Activated CD4-positive, alpha-beta memory T cell treated with anti-CD3 and anti-CD28 coated beads for 36 hours (primary cell): ENCODE results near the gene NT5M. TPM values are rescaled to one million over a fixed set of nuclear protein-coding genes. Genes with fewer than 3 reads are reported as not detected.

Experiments used
- CTCF ChIA-PET: fragments of 350-600 bp; sonication (Branson Sonifier 250); formaldehyde crosslinking; loops from one replicate; lab custom pipeline; 2021; ENCODE audit warnings: antibody characterized with exemption, inconsistent platforms; lab: Charles Lee
- POLR2A ChIA-PET: fragments of 350-600 bp; sonication (Branson Sonifier 250); formaldehyde crosslinking; loops from one replicate; lab custom pipeline; 2021; ENCODE audit warnings: antibody characterized with exemption; lab: Charles Lee
- DNase-seq: peaks from one replicate; pipeline ENCODE4 v3.0.0-alpha.2; 2020
- H3K27ac Mint-ChIP-seq: one replicate; pipeline ENCODE4 v1.8.0; 2021; ENCODE audit warnings: mixed read lengths
- H3K27me3 Mint-ChIP-seq: one replicate; pipeline ENCODE4 v1.8.0; 2021; ENCODE audit warnings: mixed read lengths
- H3K36me3 Mint-ChIP-seq: one replicate; pipeline ENCODE4 v1.8.0; 2021; ENCODE audit warnings: mixed read lengths
- H3K4me1 Mint-ChIP-seq: one replicate; pipeline ENCODE4 v1.8.0; 2021; ENCODE audit warnings: low read depth, mixed read lengths
- H3K4me3 Mint-ChIP-seq: one replicate; pipeline ENCODE4 v1.8.0; 2021; ENCODE audit warnings: mild to moderate bottlenecking, mixed read lengths
- H3K9me3 Mint-ChIP-seq: one replicate; pipeline ENCODE4 v1.8.0; 2021; ENCODE audit warnings: mixed read lengths
- intact Hi-C: fragments of 100-400 bp; cut with micrococcal nuclease; formaldehyde crosslinking; loops from one replicate; pipeline ENCODE4 v1.15.1; 2023
- total RNA-seq, 2 experiments: library from RNA; stranded (reverse); gene quantifications; one replicate each; pipeline ENCODE4 v1.2.3, GENCODE V29; 2021

Gene NT5M
- total RNA-seq, 2 experiments from 2014 or later = 8.5 to 9.3 TPM

- intact Hi-C loops = no loop called here
- DNase-seq = no peak
- H3K4me3 Mint-ChIP-seq = no peak overlapping the region
Measured at GRCh38 chr17:17352836-17353624, 49.9 kb downstream of the NT5M start.

GRCh38 chr17:17353625-17354484 lies 50.7 kb downstream of the NT5M start:
- no peak overlapping the region for H3K27ac Mint-ChIP-seq
- no peaks in the 10 kb centered on the region for H3K36me3 Mint-ChIP-seq
- DNase-seq = no peak
- no peak overlapping the region for H3K4me3 Mint-ChIP-seq
- intact Hi-C loops = no loop called here
- ChIA-PET CTCF (interaction anchor here (0.6 to 6.5 kb wide), 14 partner anchors 21 to 288 kb away, joined by 3 to 110 read pairs (median 7); partner anchors contain the start of genes PEMT and RASD1), POLR2A (interaction anchor here (1.4 kb wide), 1 partner anchor 142 kb away, joined by 4 read pairs; the partner anchor contains the start of gene RASD1)
- H3K4me1 Mint-ChIP-seq = peaks cover 2% of the 10 kb centered on the region
- no peaks in the 10 kb centered on the region for H3K9me3 Mint-ChIP-seq
- no peaks in the 10 kb centered on the region for H3K27me3 Mint-ChIP-seq

More at GRCh38 chr17:17352836-17353624, 49.9 kb downstream of the NT5M start:
- Mint-ChIP-seq H3K9me3 (no peaks in the 10 kb centered on the region), H3K27ac (no peak overlapping the region), H3K36me3 (no peaks in the 10 kb centered on the region), H3K4me1 (peaks cover 2% of the 10 kb centered on the region), H3K27me3 (no peaks in the 10 kb centered on the region)
- CTCF ChIA-PET = interaction anchor here (0.8 to 6.5 kb wide), 5 partner anchors 9 to 289 kb away, joined by 3 to 110 read pairs (median 3); no protein-coding TSS in a partner anchor
- POLR2A ChIA-PET = no interaction called here

GRCh38 chr17:17354560-17355349 lies 51.6 kb downstream of the NT5M start:
- ChIA-PET CTCF (interaction anchor here (0.6 to 6.5 kb wide), 25 partner anchors 9 to 302 kb away, joined by 3 to 110 read pairs (median 4); partner anchors contain the start of genes PEMT and RASD1), POLR2A (interaction anchor here (1.4 kb wide), 1 partner anchor 141 kb away, joined by 4 read pairs; the partner anchor contains the start of gene RASD1)
- H3K36me3 Mint-ChIP-seq = no peaks in the 10 kb centered on the region
- no peaks in the 10 kb centered on the region for H3K27me3 Mint-ChIP-seq
- intact Hi-C loops = loop anchor here (1.0 to 5.0 kb wide), 2 partner anchors 38 to 288 kb away; no protein-coding TSS in a partner anchor
- DNase-seq = peak; percentile 81
- H3K27ac Mint-ChIP-seq = no peak overlapping the region
- H3K9me3 Mint-ChIP-seq = peaks cover 2% of the 10 kb centered on the region
- no peak overlapping the region for H3K4me3 Mint-ChIP-seq
- H3K4me1 Mint-ChIP-seq = peaks cover 2% of the 10 kb centered on the region

- Mint-ChIP-seq H3K27me3 (no peaks in the 10 kb centered on the region), H3K36me3 (no peaks in the 10 kb centered on the region), H3K4me1 (peaks cover 2% of the 10 kb centered on the region), H3K27ac (no peak overlapping the region), H3K4me3 (no peak overlapping the region), H3K9me3 (peaks cover 7% of the 10 kb centered on the region)
- intact Hi-C loops = loop anchor here (1.0 to 5.0 kb wide), 2 partner anchors 37 to 287 kb away; no protein-coding TSS in a partner anchor
- no peak for DNase-seq
- CTCF ChIA-PET = interaction anchor here (0.7 to 6.5 kb wide), 24 partner anchors 8 to 302 kb away, joined by 3 to 110 read pairs (median 4); partner anchors contain the start of genes PEMT and RASD1
- POLR2A ChIA-PET = interaction anchor here (1.4 kb wide), 1 partner anchor 141 kb away, joined by 4 read pairs; the partner anchor contains the start of gene RASD1
Measured at GRCh38 chr17:17355426-17355825, 52.3 kb downstream of the NT5M start.

GRCh38 chr17:17356149-17356930 lies 53.2 kb downstream of the NT5M start:
- intact Hi-C loops = loop anchor here (1.0 to 5.0 kb wide), 3 partner anchors 36 to 141 kb away; no protein-coding TSS in a partner anchor
- ChIA-PET CTCF (interaction anchor here (0.6 to 6.5 kb wide), 11 partner anchors 9 to 286 kb away, joined by 3 to 110 read pairs (median 4); partner anchors contain the start of gene RASD1), POLR2A (no interaction called here)
- H3K9me3 Mint-ChIP-seq = peaks cover 7% of the 10 kb centered on the region
- DNase-seq = peak; percentile 81
- H3K4me1 Mint-ChIP-seq = peaks cover 2% of the 10 kb centered on the region
- H3K27me3 Mint-ChIP-seq = no peaks in the 10 kb centered on the region
- no peak overlapping the region for H3K27ac Mint-ChIP-seq
- H3K36me3 Mint-ChIP-seq = no peaks in the 10 kb centered on the region
- no peak overlapping the region for H3K4me3 Mint-ChIP-seq

- H3K4me1 Mint-ChIP-seq = peaks cover 2% of the 10 kb centered on the region
- DNase-seq = no peak
- no peaks in the 10 kb centered on the region for H3K36me3 Mint-ChIP-seq
- no peak overlapping the region for H3K27ac Mint-ChIP-seq
- CTCF ChIA-PET = interaction anchor here (0.6 to 6.5 kb wide), 8 partner anchors 14 to 285 kb away, joined by 3 to 110 read pairs (median 3); partner anchors contain the start of gene RASD1
- H3K9me3 Mint-ChIP-seq = peaks cover 7% of the 10 kb centered on the region
- H3K4me3 Mint-ChIP-seq = no peak overlapping the region
- POLR2A ChIA-PET = no interaction called here
- H3K27me3 Mint-ChIP-seq = no peaks in the 10 kb centered on the region
- intact Hi-C loops = loop anchor here (1.0 to 5.0 kb wide), 3 partner anchors 35 to 140 kb away; no protein-coding TSS in a partner anchor
Measured at GRCh38 chr17:17356931-17357270, 53.7 kb downstream of the NT5M start.

- H3K36me3 Mint-ChIP-seq = no peaks in the 10 kb centered on the region
Measured at GRCh38 chr17:17358060-17358751, 55.0 kb downstream of the NT5M start.

GRCh38 chr17:17358866-17359265 lies 55.7 kb downstream of the NT5M start:
- H3K27ac Mint-ChIP-seq = no peak overlapping the region
- H3K36me3 Mint-ChIP-seq = no peaks in the 10 kb centered on the region
- no peak for DNase-seq
- ChIA-PET POLR2A (no interaction called here), CTCF (interaction anchor here (1.3 to 1.4 kb wide), 2 partner anchors 210 to 255 kb away, joined by 3 read pairs; no protein-coding TSS in a partner anchor)
- peaks cover 2% of the 10 kb centered on the region for H3K4me1 Mint-ChIP-seq
- H3K27me3 Mint-ChIP-seq = peaks cover 3% of the 10 kb centered on the region
- intact Hi-C loops = loop anchor here (5.0 kb wide), 1 partner anchor 33 kb away; no protein-coding TSS in a partner anchor
- peaks cover 7% of the 10 kb centered on the region for H3K9me3 Mint-ChIP-seq
- H3K4me3 Mint-ChIP-seq = no peak overlapping the region

More at GRCh38 chr17:17358060-17358751, 55.0 kb downstream of the NT5M start:
- intact Hi-C loops = loop anchor here (5.0 kb wide), 1 partner anchor 34 kb away; no protein-coding TSS in a partner anchor
- Mint-ChIP-seq H3K9me3 (peaks cover 7% of the 10 kb centered on the region), H3K4me1 (peaks cover 2% of the 10 kb centered on the region), H3K27me3 (peaks cover 2% of the 10 kb centered on the region), H3K4me3 (no peak overlapping the region), H3K27ac (no peak overlapping the region)
- ChIA-PET CTCF (interaction anchor here (6.5 kb wide), 1 partner anchor 284 kb away, joined by 110 read pairs; no protein-coding TSS in a partner anchor), POLR2A (no interaction called here)
- DNase-seq = no peak

GRCh38 chr17:17359271-17359670 lies 56.1 kb downstream of the NT5M start:
- H3K4me1 Mint-ChIP-seq = peaks cover 2% of the 10 kb centered on the region
- no peak overlapping the region for H3K27ac Mint-ChIP-seq
- ChIA-PET CTCF (interaction anchor here (1.1 to 1.4 kb wide), 3 partner anchors 209 to 283 kb away, joined by 3 to 4 read pairs (median 3); no protein-coding TSS in a partner anchor), POLR2A (no interaction called here)
- intact Hi-C loops = loop anchor here (5.0 kb wide), 1 partner anchor 33 kb away; no protein-coding TSS in a partner anchor
- peaks cover 3% of the 10 kb centered on the region for H3K27me3 Mint-ChIP-seq
- H3K36me3 Mint-ChIP-seq = no peaks in the 10 kb centered on the region
- no peak overlapping the region for H3K4me3 Mint-ChIP-seq
- H3K9me3 Mint-ChIP-seq = peaks cover 7% of the 10 kb centered on the region
- DNase-seq = no peak
